ENCODE data around the gene PUM1.

PUM1 gene

GRCh38 chr1:31004231-31004621 is 61.3 kb downstream of the PUM1 start:
- H3K36me3 Mint-ChIP-seq (ENCODE audit: low read depth), result peaks cover 28% of the 10 kb centered on the region
- no peaks in the 10 kb centered on the region for H3K9me3 Mint-ChIP-seq
- peaks cover 24% of the 10 kb centered on the region for H3K4me1 Mint-ChIP-seq (ENCODE audit: low read depth)
- H3K27ac Mint-ChIP-seq, result no peak overlapping the region
- no peak overlapping the region for H3K4me3 Mint-ChIP-seq
- no peaks in the 10 kb centered on the region for H3K27me3 Mint-ChIP-seq (ENCODE audit: low read depth)

DNA sequence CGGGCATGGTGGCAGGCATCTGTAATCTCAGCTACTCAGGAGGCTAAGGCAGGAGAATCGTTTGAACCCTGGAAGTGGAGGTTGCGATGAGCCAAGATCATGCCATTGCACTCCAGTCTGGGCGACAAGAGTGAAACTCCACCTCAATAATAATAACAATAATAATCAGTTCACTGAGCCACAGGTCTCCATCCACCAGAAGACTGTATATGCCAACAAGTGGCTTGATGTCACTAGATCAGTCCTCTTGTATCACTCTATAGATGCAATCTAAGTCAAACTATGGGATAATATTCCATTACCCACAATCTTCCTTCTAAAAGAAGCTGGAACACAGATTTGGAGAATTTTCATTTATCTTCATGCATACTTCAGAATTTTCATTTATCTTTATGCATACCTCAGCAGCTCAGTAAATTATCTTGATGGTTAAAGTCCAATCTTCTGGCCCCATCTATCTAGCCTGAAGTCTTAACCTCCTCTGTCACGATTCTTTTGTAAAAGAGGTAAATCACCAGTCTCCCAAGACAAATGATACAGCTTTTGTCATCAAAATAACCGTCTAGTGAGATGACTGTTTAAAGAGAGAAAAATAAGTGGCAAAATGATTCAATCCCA is 61.8 kb downstream of the PUM1 start:
- Mint-ChIP-seq H3K4me1 (ENCODE audit: low read depth) (peaks cover 24% of the 10 kb centered on the region), H3K27ac (no peak overlapping the region), H3K36me3 (ENCODE audit: low read depth) (peaks cover 28% of the 10 kb centered on the region), H3K27me3 (ENCODE audit: low read depth) (no peaks in the 10 kb centered on the region), H3K9me3 (no peaks in the 10 kb centered on the region), H3K4me3 (no peak overlapping the region)

DNA sequence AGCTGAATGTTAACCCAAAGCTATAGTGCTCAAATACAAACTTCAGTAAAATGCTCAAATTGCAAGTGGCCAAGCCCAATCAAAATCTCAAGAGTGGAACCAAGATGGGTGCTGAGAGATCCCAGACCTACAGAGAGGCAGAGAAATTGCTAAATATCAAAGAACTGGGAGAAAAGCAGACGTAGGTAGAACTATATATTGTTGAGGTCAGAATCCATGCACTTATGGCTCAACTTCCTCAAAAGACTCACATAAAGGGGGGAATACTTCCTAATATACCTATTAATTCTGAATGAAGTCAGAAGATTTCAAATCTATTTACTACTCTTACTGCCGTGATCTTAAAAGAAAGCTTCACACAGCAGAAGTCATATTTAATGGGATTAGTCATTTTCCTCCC is 65.2 kb downstream of the PUM1 start:
- Mint-ChIP-seq H3K4me1 (ENCODE audit: low read depth) (peaks cover 32% of the 10 kb centered on the region), H3K9me3 (no peaks in the 10 kb centered on the region), H3K36me3 (ENCODE audit: low read depth) (peaks cover 35% of the 10 kb centered on the region), H3K27ac (no peak overlapping the region), H3K27me3 (ENCODE audit: low read depth) (no peaks in the 10 kb centered on the region), H3K4me3 (no peak overlapping the region)

DNA sequence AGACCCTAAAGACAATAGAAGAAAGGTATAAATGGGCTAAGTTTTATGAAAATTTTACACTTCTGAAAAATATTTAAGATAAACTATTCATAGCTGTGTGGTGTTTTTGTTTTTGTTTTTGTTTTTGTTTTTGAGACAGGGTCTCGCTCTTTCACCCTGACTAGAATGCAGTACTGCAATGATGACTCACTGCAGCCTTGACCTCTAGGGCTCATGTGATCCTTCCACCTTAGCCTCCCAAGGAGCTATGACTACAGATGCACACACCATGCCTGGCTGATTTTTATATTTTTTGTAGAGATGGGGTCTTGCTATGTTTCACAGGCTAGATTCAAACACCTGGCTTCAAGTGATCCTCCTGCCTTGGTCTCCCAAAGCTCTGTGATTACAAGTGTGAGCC is 66.6 kb downstream of the PUM1 start:
- H3K36me3 Mint-ChIP-seq (ENCODE audit: low read depth), result peaks cover 31% of the 10 kb centered on the region
- no peaks in the 10 kb centered on the region for H3K27me3 Mint-ChIP-seq (ENCODE audit: low read depth)
- H3K4me1 Mint-ChIP-seq (ENCODE audit: low read depth), result peaks cover 32% of the 10 kb centered on the region
- H3K27ac Mint-ChIP-seq, result no peak overlapping the region
- no peak overlapping the region for H3K4me3 Mint-ChIP-seq
- no peaks in the 10 kb centered on the region for H3K9me3 Mint-ChIP-seq

GRCh38 chr1:30998171-30998570 is 67.3 kb downstream of the PUM1 start:
- no peak overlapping the region for H3K4me3 Mint-ChIP-seq
- no peak overlapping the region for H3K27ac Mint-ChIP-seq
- H3K27me3 Mint-ChIP-seq (ENCODE audit: low read depth), result no peaks in the 10 kb centered on the region
- H3K9me3 Mint-ChIP-seq, result no peaks in the 10 kb centered on the region
- H3K4me1 Mint-ChIP-seq (ENCODE audit: low read depth), result peaks cover 30% of the 10 kb centered on the region
- peaks cover 29% of the 10 kb centered on the region for H3K36me3 Mint-ChIP-seq (ENCODE audit: low read depth)

DNA sequence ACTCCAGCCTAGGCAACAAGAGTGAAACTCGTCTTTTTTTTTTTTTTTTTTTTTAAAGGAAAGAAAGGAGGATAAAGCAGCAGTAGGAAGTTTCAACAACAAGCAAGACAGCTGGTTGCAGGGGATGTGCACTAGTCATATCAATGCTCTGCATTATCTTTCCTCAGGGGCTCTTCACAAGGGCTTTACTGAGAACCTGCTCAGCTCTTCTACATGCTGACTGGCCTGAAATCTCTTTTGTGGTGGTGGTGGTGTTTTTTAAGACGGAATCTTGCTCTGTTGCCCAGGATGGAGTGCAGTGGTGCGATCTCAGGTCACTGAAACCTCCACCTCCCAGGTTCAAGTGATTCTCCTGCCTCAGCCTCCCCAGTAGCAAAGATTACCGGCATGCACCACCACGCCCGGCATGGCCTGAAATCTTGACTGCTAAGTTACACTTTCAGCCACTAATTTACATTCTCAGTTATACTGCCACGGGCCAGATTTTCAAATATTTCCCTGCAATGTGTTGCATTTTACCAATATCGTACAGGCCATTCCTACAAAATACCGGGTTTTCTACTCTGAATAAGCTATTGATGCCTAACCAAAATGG is 68.0 kb downstream of the PUM1 start:
- no peak overlapping the region for H3K27ac Mint-ChIP-seq
- no peak overlapping the region for H3K4me3 Mint-ChIP-seq
- H3K4me1 Mint-ChIP-seq (ENCODE audit: low read depth), result peaks cover 32% of the 10 kb centered on the region
- no peaks in the 10 kb centered on the region for H3K27me3 Mint-ChIP-seq (ENCODE audit: low read depth)
- H3K9me3 Mint-ChIP-seq, result no peaks in the 10 kb centered on the region
- peaks cover 30% of the 10 kb centered on the region for H3K36me3 Mint-ChIP-seq (ENCODE audit: low read depth)

- H3K4me3 Mint-ChIP-seq, result no peak overlapping the region
- H3K9me3 Mint-ChIP-seq, result no peaks in the 10 kb centered on the region
- peaks cover 36% of the 10 kb centered on the region for H3K4me1 Mint-ChIP-seq (ENCODE audit: low read depth)
- peaks cover 37% of the 10 kb centered on the region for H3K36me3 Mint-ChIP-seq (ENCODE audit: low read depth)
- H3K27ac Mint-ChIP-seq, result no peak overlapping the region
- H3K27me3 Mint-ChIP-seq (ENCODE audit: low read depth), result no peaks in the 10 kb centered on the region
Observed at GRCh38 chr1:30995990-30996612, 69.4 kb downstream of the PUM1 start.

GRCh38 chr1:30991862-30992606 is 73.5 kb downstream of the PUM1 start:
- Mint-ChIP-seq H3K9me3 (peaks cover 4% of the 10 kb centered on the region), H3K27ac (no peak overlapping the region), H3K4me3 (no peak overlapping the region), H3K4me1 (ENCODE audit: low read depth) (peaks cover 47% of the 10 kb centered on the region), H3K36me3 (ENCODE audit: low read depth) (peaks cover 51% of the 10 kb centered on the region), H3K27me3 (ENCODE audit: low read depth) (no peaks in the 10 kb centered on the region)

GRCh38 chr1:30990591-30990990 is 74.9 kb downstream of the PUM1 start:
- H3K4me3 Mint-ChIP-seq, result no peak overlapping the region

DNA sequence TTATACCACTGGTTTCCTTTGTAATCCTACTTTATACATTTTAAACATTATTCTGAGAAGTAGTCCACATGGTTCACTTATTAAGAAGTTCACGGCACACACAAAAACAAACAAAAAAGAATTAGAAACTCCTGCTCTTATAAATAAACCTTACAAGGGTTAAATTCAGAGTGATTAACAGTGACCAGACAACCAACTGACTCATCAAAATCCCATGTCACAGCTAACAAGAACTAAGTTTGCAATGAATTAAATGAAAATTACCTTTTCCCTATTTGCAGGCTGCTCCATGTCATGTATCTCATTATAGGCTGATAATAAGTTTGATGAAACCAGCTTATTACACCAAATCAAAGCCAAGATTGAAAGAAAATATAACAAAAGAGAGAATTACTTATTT is 77.5 kb downstream of the PUM1 start:
- Mint-ChIP-seq H3K4me1 (ENCODE audit: low read depth) (peaks cover 36% of the 10 kb centered on the region), H3K9me3 (peaks cover 4% of the 10 kb centered on the region), H3K27me3 (ENCODE audit: low read depth) (no peaks in the 10 kb centered on the region), H3K27ac (no peak overlapping the region), H3K36me3 (ENCODE audit: low read depth) (peaks cover 37% of the 10 kb centered on the region), H3K4me3 (no peak overlapping the region)

More at GRCh38 chr1:30990591-30990990, 74.9 kb downstream of the PUM1 start:
- peaks cover 38% of the 10 kb centered on the region for H3K4me1 Mint-ChIP-seq (ENCODE audit: low read depth)
- H3K9me3 Mint-ChIP-seq, result peaks cover 4% of the 10 kb centered on the region
- H3K27me3 Mint-ChIP-seq (ENCODE audit: low read depth), result no peaks in the 10 kb centered on the region
- no peak overlapping the region for H3K27ac Mint-ChIP-seq
- peaks cover 43% of the 10 kb centered on the region for H3K36me3 Mint-ChIP-seq (ENCODE audit: low read depth)

DNA sequence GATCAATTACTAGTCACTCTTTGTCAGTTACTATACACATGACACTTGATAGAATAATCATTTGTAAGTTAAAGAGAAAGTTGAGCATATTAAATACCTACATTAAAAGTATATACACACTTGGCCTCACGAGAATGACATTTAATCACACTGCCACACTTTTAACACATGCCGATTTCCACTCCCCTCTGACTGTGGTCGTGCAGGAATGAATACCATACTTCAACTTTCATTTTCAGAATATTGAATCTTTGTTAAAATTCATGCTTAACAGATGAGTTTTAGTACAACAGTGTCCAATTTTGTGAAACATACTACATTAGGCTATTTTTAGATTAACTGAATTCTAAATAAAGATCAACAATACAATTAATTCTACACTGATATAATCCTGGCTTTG is 78.8 kb downstream of the PUM1 start:
- Mint-ChIP-seq H3K4me3 (no peak overlapping the region), H3K27ac (no peak overlapping the region), H3K9me3 (peaks cover 4% of the 10 kb centered on the region), H3K4me1 (ENCODE audit: low read depth) (peaks cover 30% of the 10 kb centered on the region), H3K27me3 (ENCODE audit: low read depth) (no peaks in the 10 kb centered on the region), H3K36me3 (ENCODE audit: low read depth) (peaks cover 29% of the 10 kb centered on the region)

GRCh38 chr1:30984991-30985503 is 80.5 kb downstream of the PUM1 start:
- Mint-ChIP-seq H3K9me3 (peaks cover 1% of the 10 kb centered on the region), H3K4me1 (ENCODE audit: low read depth) (peaks cover 19% of the 10 kb centered on the region), H3K36me3 (ENCODE audit: low read depth) (peaks cover 19% of the 10 kb centered on the region), H3K27me3 (ENCODE audit: low read depth) (no peaks in the 10 kb centered on the region), H3K4me3 (no peak overlapping the region), H3K27ac (no peak overlapping the region)

GRCh38 chr1:30984165-30984889 is 81.2 kb downstream of the PUM1 start:
- H3K27me3 Mint-ChIP-seq (ENCODE audit: low read depth), result no peaks in the 10 kb centered on the region
- H3K9me3 Mint-ChIP-seq, result no peaks in the 10 kb centered on the region
- no peak overlapping the region for H3K4me3 Mint-ChIP-seq
- no peak overlapping the region for H3K27ac Mint-ChIP-seq
- peaks cover 18% of the 10 kb centered on the region for H3K4me1 Mint-ChIP-seq (ENCODE audit: low read depth)
- peaks cover 21% of the 10 kb centered on the region for H3K36me3 Mint-ChIP-seq (ENCODE audit: low read depth)

DNA sequence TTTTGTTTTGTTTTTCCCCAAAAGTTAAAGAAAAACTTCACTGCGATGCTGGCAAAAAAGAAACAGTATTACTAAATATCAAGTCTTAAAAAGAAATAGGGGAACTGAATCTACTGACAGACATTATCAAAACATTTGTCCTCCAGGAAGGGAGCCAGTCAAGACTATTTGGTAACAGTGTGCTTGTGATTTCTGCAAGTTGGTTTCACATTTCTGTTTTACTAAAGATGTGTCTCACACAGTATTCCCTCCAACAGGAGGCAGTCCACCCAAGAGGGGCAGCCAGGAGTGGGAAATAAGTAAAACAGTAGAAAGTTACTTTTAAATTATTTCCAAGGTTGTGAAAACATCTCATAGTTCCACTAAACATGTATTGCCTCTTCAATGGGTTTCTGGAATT is 82.6 kb downstream of the PUM1 start:
- Mint-ChIP-seq H3K27ac (no peak overlapping the region), H3K36me3 (ENCODE audit: low read depth) (peaks cover 27% of the 10 kb centered on the region), H3K9me3 (no peaks in the 10 kb centered on the region), H3K4me3 (no peak overlapping the region), H3K4me1 (ENCODE audit: low read depth) (peaks cover 14% of the 10 kb centered on the region), H3K27me3 (ENCODE audit: low read depth) (no peaks in the 10 kb centered on the region)
